GM20000 (cell line): ENCODE measurements around the gene INMT.

Experiments used
- DNase-seq: peaks from one replicate; pipeline ENCODE4 v3.0.0; 2012; ENCODE audit warnings: low spot score
- TF ChIP-seq, protein P1 (sequence below): IDR thresholded peaks from 2 replicates; pipeline ENCODE4 v1.5.1; 2012; ENCODE audit warnings: mild to moderate bottlenecking, control low read depth; ENCODE audit errors: extremely low read depth, missing control alignments

INMT gene

DNA sequence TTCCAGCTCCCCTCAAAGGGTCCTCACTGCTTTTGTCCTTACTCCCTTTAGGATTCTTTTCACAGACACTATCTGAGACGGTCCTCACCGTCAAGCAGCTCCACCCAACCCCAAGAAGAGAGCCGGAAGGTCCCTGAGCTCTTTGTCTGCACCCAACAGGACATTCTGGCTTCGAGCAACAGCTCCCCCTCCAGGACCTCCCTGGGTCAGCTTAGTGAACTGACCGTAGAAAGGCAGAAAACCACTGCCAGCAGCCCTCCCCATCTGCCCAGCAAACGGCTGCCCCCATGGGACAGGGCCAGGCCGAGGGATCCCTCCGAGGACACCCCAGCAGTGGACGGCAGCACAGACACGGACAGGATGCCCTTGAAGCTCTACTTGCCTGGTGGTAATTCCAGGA, 39.2 kb downstream of the INMT start:
- DNase-seq = no peak

DNA sequence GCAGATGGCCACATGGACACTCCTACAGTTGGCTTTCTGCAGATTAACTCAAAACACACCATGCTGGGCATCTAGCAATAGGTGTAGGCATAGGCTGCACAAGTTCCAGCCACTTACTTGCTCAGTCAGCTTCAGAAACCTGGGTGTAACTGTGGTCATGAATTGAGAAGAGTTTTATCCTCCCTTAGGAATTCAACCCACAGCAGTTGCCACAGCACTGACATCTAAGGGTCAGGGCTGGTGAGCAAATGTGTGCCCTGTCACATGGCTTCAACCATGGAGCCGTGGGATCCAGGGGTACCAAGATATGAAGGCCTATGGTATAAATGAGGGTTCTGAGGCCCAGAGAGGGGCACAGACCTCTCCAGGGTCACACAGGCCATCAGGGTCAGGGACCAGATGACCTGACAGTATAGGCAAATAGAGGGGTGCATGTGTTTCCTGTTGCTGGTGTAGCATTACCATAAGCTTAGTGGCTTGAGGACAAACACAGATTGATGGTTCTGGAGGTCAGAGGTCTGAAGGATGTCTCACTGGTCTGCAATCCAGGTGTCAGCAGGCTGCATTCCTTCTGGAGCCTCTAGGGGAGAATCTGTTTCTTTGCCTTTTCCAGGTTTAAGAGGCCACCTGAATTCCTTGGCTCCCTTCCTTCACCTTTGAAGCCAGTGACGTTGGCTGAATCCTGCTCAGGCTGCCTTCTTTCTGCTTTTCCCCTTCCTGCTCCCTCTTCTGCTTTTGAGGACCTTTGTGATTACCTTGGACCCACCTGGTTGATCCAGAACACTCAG, 43.4 kb downstream of the INMT start:
- no peak for DNase-seq
- TF ChIP-seq, protein P1, sequence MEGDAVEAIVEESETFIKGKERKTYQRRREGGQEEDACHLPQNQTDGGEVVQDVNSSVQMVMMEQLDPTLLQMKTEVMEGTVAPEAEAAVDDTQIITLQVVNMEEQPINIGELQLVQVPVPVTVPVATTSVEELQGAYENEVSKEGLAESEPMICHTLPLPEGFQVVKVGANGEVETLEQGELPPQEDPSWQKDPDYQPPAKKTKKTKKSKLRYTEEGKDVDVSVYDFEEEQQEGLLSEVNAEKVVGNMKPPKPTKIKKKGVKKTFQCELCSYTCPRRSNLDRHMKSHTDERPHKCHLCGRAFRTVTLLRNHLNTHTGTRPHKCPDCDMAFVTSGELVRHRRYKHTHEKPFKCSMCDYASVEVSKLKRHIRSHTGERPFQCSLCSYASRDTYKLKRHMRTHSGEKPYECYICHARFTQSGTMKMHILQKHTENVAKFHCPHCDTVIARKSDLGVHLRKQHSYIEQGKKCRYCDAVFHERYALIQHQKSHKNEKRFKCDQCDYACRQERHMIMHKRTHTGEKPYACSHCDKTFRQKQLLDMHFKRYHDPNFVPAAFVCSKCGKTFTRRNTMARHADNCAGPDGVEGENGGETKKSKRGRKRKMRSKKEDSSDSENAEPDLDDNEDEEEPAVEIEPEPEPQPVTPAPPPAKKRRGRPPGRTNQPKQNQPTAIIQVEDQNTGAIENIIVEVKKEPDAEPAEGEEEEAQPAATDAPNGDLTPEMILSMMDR = no peak

More for the DNA sequence above, 39.2 kb downstream of the INMT start:
- TF ChIP-seq, protein P1 = no peak

DNA sequence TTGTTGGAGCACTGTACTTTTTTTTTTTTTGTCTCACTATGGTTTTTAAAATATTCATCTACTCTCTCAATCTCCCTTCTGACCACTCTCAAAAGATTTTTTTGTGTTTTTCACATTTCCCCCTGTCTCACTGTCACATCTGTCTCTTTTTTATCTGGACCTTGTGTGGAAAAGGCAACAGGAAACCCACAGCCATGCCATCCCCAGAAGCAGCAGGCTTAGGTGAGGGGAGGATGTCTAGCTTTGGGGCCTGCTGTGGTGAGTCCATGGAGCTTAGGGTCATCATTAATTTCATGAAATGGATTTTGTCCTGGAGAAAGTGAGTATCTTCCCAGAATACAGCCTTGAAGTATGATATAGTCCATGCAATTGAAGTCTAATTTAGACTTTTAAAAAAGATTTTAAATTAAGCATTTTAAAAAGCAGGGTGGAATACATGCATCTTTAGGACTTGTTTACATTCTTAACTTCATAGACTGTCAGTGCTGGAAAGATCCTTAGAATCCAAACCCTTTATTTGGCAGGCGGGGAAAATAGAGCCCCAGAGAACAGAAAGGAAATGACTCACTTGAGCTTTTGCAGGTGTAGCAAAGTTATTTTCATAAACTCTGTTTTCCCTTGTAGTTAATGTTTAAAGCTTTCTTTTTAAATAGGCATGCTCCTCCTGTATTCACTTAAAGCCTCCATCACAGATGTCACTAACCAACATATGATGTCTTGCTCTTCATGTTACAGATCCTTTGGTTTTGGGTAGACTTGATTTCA, 44.4 kb downstream of the INMT start:
- DNase-seq = no peak
- TF ChIP-seq, protein P1 = no peak

DNA sequence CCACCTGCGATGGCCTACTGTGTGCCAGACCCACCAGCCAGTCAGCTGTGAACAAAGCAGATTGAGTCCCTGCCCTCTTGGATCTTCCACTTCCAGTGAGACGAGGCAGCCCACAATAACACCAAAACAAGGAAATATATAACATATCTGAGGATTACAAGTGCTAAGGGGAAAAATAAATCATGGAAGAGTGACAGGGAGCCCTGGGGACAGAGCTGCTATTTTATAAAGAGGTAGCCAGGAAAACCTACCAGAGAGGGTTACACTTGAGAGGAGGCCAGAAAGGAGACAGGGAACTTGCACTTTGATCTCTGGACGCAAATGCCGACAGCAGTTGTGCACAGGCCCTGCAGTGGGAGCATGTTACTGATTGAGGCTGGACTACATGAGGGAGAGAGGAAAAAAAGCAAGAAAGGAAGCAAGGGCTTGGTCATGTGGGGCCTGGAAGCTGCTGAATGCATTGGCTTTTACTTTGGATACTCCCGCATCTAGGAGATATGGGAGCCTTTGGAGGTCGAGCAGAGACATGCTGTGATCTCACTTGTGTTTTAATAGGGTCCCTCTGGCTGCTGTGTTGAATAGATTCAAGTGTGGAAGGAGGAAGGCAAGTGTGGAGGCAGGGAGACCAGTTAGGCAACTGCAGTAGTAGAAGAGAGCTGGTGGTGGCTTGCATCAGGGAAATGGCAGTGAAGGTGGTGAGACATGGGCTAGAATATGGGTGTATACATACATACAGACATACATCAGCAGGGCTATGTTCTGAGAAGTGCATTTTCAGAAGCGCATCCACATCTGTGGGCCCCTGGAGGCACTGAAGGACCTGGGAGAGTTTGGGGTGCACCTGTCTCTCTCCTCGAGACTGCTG, 45.5 kb downstream of the INMT start:
- TF ChIP-seq, protein P1 = no peak
- DNase-seq = no peak

DNA sequence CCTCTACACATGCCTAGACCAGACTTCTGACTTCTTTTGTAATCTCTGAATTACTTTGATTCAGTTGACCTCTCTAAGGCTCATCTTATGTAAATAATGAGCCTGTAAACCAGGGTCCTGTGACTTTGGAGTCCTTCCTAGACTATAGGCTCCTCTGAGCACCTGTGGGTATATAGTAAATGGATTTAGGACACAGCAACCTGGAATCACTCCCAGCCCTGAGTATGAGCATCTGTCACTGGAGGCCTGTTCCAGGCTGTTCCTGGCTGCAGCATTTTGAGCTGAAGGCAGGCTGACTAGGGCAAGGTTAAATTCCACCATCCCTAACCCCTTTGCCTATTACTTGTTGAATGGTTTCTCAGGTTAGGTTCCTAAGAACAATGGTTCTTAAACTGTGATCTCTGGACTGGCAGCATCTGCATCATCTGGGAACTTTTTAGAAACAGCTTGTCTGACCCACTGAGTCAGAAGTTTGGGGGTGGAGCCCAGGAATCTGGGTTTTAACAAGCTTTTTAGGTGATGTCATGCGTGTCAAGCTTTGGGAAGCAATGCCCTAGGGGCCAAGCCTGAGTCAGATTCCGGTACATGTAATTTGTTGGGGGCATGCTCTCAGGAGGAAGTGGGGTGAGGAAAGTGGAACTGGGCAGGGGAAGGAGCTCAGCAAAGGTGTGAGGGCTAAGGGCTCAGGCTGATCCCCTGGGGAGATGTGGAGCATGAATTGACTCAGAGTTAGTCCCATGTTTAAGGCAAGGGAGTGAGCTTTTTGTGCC, 47.5 kb downstream of the INMT start:
- DNase-seq = peak; percentile 58

DNA sequence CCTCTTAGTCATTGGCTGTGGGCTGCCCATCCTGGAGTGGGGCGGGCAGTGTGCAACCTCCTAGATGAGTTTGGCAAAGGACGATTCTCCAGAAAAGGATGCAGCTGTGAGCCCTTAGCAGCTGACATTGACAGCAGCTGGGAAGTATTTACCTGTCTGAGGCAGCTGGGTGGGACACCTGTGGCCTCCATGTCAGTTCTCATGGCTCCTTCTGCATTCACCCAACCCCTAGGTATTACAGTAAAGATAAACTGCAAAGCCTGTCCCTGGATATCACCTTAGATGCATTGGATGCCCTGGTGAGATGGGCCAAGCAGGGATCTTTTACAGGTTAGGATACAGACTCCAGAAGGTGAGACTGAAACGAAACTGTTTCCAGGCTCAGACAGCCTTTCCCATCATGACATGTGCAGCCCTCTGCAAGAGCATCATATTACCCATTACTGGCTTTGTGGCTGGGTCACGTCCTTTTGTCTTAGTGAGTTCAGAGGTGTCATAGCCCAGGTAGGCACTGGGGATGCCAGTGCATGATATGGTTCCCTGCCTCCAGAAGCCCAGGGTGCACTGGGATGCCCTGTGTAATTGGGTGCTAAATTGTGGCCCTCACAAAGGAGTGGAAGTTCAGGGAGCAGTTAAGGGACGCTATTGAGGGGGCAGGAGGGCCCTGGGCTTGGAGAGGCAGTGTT, 48.2 kb downstream of the INMT start:
- TF ChIP-seq, protein P1 = no peak
- DNase-seq = no peak

More for the DNA sequence above, 47.5 kb downstream of the INMT start:
- TF ChIP-seq, protein P1 = no peak
